ENCODE results near the gene ZBTB38.

DNA sequence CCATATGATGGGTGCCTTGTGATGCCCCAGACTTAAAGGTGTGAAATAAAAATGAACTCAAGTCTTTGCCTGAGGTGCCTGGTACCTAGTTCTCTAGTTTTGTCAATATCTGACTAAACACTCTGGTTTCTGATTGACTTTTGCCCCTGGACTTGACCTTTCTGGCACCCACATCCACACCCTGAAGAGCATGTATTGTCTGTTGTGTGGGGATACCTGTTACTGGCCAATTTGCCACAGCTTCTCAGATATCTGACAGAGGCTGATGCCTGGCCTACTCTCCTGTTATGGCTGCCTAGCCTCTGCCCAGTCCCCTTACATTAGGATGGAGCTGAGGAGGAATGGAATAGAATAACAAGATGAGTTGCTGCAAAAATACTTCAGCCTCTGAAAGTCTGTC is 3.6 kb downstream of the ZBTB38 start:
- TF ChIP-seq, protein P1, sequence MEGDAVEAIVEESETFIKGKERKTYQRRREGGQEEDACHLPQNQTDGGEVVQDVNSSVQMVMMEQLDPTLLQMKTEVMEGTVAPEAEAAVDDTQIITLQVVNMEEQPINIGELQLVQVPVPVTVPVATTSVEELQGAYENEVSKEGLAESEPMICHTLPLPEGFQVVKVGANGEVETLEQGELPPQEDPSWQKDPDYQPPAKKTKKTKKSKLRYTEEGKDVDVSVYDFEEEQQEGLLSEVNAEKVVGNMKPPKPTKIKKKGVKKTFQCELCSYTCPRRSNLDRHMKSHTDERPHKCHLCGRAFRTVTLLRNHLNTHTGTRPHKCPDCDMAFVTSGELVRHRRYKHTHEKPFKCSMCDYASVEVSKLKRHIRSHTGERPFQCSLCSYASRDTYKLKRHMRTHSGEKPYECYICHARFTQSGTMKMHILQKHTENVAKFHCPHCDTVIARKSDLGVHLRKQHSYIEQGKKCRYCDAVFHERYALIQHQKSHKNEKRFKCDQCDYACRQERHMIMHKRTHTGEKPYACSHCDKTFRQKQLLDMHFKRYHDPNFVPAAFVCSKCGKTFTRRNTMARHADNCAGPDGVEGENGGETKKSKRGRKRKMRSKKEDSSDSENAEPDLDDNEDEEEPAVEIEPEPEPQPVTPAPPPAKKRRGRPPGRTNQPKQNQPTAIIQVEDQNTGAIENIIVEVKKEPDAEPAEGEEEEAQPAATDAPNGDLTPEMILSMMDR (IDR thresholded peaks at IDR 0.05) = no peak
- TF ChIP-seq POLR2AphosphoS5 (IDR thresholded peaks at IDR 0.05) = no peak
- TF ChIP-seq POLR2A (IDR thresholded peaks at IDR 0.05) = no peak
